ENCODE data around the gene PRKCB.

- TF ChIP-seq CTCF (conservative IDR thresholded peaks at IDR 0.05; ENCODE audit: low read depth, low read length) (no peak), EZH2phosphoT487 (IDR thresholded peaks at IDR 0.05; ENCODE audit: borderline replicate concordance, low read length) (no peak)
Measured at GRCh38 chr16:23902034-23902747, 66.4 kb downstream of the PRKCB start.

Measured in PC-3 (cell line).